ENCODE results near the gene ARID5B.

Gene ARID5B

DNA sequence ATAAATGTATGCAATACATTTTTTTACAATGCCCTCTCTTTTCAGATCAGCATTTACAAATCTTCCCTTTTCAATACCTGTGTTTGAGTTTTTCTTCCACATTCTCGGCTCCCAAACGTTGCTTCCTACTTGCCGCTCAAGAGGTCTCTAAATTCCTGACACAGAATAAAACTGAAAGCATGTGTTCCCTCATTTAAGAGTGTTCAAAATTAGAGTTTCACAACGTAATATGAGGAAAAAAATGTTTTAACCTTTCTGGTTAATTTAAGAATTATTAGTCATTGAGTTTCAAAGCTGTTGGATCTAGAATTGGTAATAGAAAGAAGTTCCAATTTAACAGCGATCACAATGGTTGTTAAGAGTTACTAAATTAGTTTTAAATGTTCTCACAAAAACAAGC lies 100.4 kb downstream of the ARID5B start:
- no peak overlapping the region for H3K27ac ChIP-seq
- TF ChIP-seq, protein P1, sequence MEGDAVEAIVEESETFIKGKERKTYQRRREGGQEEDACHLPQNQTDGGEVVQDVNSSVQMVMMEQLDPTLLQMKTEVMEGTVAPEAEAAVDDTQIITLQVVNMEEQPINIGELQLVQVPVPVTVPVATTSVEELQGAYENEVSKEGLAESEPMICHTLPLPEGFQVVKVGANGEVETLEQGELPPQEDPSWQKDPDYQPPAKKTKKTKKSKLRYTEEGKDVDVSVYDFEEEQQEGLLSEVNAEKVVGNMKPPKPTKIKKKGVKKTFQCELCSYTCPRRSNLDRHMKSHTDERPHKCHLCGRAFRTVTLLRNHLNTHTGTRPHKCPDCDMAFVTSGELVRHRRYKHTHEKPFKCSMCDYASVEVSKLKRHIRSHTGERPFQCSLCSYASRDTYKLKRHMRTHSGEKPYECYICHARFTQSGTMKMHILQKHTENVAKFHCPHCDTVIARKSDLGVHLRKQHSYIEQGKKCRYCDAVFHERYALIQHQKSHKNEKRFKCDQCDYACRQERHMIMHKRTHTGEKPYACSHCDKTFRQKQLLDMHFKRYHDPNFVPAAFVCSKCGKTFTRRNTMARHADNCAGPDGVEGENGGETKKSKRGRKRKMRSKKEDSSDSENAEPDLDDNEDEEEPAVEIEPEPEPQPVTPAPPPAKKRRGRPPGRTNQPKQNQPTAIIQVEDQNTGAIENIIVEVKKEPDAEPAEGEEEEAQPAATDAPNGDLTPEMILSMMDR (conservative IDR thresholded peaks at IDR 0.05; ENCODE audit: low read depth), result no peak
- no peak for DNase-seq (ENCODE audit: low spot score)
- ChIA-PET POLR2A (ENCODE audit: low non-redundant PET) (no interaction called here), CTCF (no interaction called here)

DNA sequence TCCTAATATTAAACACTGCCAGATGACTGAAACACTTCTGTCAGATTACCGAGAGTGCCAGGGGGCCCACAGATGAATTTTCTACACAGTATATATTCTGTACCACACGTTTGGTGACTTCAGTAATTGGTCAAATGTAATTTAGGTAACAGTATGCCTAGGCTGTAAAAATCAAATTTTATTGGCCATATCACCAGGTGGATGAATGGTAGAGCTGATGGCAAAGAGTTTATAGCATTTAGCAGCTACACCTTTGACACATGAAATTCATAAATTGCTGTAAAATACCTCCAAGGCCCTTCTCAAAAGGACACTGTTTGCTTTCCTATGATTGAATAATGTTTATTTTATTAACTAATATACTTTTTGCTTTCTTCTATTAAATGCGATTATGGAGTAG lies 101.3 kb downstream of the ARID5B start:
- H3K27ac ChIP-seq, result no peak overlapping the region
- POLR2A ChIA-PET (ENCODE audit: low non-redundant PET), result no interaction called here
- DNase-seq (ENCODE audit: low spot score), result no peak
- TF ChIP-seq, protein P1 (conservative IDR thresholded peaks at IDR 0.05; ENCODE audit: low read depth), result no peak
- CTCF ChIA-PET, result no interaction called here

DNA sequence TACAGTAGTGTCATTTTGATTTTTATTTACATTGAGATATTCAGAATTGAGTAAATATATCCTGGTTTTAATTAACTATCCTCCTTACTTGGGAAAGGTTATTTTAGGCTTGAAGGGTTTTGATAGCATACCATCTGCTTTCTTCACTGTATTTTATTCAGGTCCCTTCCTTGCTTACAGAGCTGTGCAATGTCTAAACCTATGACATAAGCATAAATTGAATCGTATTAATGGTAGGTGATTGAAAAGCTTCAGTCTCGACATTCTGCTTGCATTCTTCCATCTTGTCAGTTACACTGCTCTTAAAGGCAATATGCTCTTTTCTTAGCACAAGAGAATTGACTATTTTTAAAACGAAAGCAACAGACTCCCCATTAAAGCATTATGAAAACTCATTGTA lies 102.5 kb downstream of the ARID5B start:
- ChIA-PET POLR2A (ENCODE audit: low non-redundant PET) (no interaction called here), CTCF (no interaction called here)
- no peak overlapping the region for H3K27ac ChIP-seq

DNA sequence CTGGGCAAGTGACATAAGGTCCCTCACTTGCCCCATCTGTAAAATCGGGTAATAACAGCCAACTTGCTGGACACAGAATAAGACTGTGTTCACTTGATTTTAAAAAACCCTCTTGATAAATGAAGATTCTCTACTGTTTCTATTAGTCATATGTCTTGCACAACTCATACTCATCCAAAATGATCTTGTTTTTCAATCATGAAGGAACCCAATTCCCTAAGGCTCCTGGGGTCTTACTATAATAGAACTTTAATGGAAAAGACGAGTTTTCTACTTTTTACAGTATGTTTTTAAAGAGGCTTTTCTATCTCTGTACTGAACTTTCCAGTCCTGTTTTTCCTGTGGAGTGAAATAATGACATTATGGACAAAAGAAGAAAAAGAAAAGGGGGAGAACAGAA lies 103.8 kb downstream of the ARID5B start:
- no peak for DNase-seq (ENCODE audit: low spot score)
- POLR2A ChIA-PET (ENCODE audit: low non-redundant PET), result no interaction called here
- TF ChIP-seq, protein P1 (conservative IDR thresholded peaks at IDR 0.05; ENCODE audit: low read depth), result no peak
- no peak overlapping the region for H3K27ac ChIP-seq
- CTCF ChIA-PET, result no interaction called here

More for the DNA sequence above, 102.5 kb downstream of the ARID5B start:
- no peak for DNase-seq (ENCODE audit: low spot score)
- TF ChIP-seq, protein P1 (conservative IDR thresholded peaks at IDR 0.05; ENCODE audit: low read depth), result no peak

DNA sequence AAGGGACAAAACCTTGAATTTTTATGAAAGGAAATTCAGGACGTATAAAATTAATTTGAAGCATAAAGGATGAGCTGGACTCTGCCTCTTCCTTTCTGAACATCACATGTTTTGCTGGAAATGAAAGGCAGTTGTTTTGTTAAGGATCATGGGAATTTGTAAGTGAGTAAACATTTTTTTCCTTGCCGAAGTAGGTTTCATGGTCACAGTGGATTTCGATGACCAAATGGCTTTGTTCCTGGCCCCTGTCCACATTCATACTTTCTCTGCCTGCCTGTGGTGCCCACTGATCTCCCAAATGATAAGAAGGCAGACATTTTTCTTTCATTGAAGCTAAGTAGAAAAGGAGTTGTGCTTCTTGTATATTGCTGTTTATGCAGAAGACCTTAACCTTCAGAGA lies 104.2 kb downstream of the ARID5B start:
- POLR2A ChIA-PET (ENCODE audit: low non-redundant PET), result no interaction called here

DNA sequence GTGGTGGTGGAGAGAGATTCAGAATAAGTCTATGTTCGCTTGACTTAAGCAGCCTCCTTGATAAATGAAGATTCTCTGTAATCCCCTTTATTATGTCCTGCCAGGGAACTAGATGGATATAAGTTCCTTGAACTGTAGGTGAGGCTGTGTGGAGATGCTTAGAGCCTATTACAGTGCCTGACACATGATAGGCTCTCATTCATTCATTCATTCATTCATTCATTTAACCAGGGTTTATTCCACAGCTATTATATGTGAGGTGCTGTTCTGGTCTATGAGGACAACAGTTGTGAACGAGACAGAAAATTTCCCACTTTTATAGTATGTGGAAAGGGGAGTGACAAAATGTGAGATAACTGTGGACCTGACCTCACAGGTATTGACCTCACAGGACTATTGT lies 105.6 kb downstream of the ARID5B start:
- DNase-seq (ENCODE audit: low spot score), result no peak
- H3K27ac ChIP-seq, result no peak overlapping the region
- TF ChIP-seq, protein P1 (conservative IDR thresholded peaks at IDR 0.05; ENCODE audit: low read depth), result no peak
- POLR2A ChIA-PET (ENCODE audit: low non-redundant PET), result no interaction called here
- CTCF ChIA-PET, result no interaction called here

More for the DNA sequence above, 104.2 kb downstream of the ARID5B start:
- TF ChIP-seq, protein P1 (conservative IDR thresholded peaks at IDR 0.05; ENCODE audit: low read depth), result no peak
- CTCF ChIA-PET, result interaction anchor here (0.6 kb wide), 1 partner anchor 15 kb away, joined by 3 read pairs; no protein-coding TSS in a partner anchor
- no peak overlapping the region for H3K27ac ChIP-seq
- no peak for DNase-seq (ENCODE audit: low spot score)

DNA sequence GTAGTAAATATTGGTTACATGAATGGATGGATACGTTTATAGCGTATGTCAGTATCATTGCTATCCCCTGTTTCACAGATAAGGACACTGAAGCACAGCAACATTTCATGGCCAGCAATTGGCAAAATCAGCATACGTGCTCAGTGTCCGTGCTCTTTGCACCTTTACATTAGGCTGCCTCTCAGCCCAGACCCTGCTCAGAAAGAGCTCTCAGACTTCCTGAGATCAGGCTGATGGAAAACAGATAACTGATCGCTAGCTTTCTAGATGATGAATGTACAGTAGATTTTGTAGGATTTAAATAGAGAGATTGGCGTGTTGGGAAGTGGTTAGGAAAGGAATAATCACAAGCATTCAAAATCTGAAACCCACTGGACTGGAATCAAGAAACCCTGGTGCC lies 106.7 kb downstream of the ARID5B start:
- ChIA-PET POLR2A (ENCODE audit: low non-redundant PET) (no interaction called here), CTCF (no interaction called here)
- no peak for DNase-seq (ENCODE audit: low spot score)
- TF ChIP-seq, protein P1 (conservative IDR thresholded peaks at IDR 0.05; ENCODE audit: low read depth), result no peak
- H3K27ac ChIP-seq, result no peak overlapping the region
